Ishikawa (cell line): ENCODE results near the gene ADGRL3.

Source experiments
- CEBPB ChIP-seq: IDR thresholded peaks from 2 replicates; pipeline ENCODE4 v1.6.1; 2012
- CREB1 ChIP-seq: IDR thresholded peaks from 2 replicates; pipeline ENCODE4 v1.6.1; 2012; ENCODE audit warnings: low read depth
- EP300 ChIP-seq: IDR thresholded peaks from 2 replicates; pipeline ENCODE4 v1.6.1; 2012; ENCODE audit warnings: borderline replicate concordance
- RAD21 ChIP-seq: IDR thresholded peaks from 2 replicates; pipeline ENCODE4 v1.6.1; 2012; ENCODE audit warnings: low read depth
- TAF1 ChIP-seq: IDR thresholded peaks from 2 replicates; pipeline ENCODE4 v1.6.1; 2012; ENCODE audit warnings: low read depth, mild to moderate bottlenecking
- TEAD4 ChIP-seq: IDR thresholded peaks from 2 replicates; pipeline ENCODE4 v1.6.1; 2012
- USF1 ChIP-seq: IDR thresholded peaks from 2 replicates; pipeline ENCODE4 v1.6.1; 2012
- YY1 ChIP-seq: IDR thresholded peaks from 2 replicates; pipeline ENCODE4 v1.6.1; 2012; ENCODE audit warnings: low read depth
- ZBTB7A ChIP-seq: IDR thresholded peaks from 2 replicates; pipeline ENCODE4 v1.6.1; 2012; ENCODE audit warnings: low read depth
- TF ChIP-seq, protein P1 (sequence below): IDR thresholded peaks from 2 replicates; pipeline ENCODE4 v1.6.1; 2012

GRCh38 chr4:61251129-61251528, 51.0 kb downstream of the ADGRL3 start:
- TF ChIP-seq, protein P1, sequence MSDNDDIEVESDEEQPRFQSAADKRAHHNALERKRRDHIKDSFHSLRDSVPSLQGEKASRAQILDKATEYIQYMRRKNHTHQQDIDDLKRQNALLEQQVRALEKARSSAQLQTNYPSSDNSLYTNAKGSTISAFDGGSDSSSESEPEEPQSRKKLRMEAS, result no peak
- TF ChIP-seq YY1, result no peak
- no peak for TF ChIP-seq RAD21
- no peak for TF ChIP-seq CREB1
- no peak for TF ChIP-seq TEAD4
- no peak for TF ChIP-seq EP300
- TF ChIP-seq CEBPB, result no peak
- no peak for TF ChIP-seq ZBTB7A
- TF ChIP-seq TAF1, result no peak
- TF ChIP-seq USF1, result no peak
